HG03439 (cell line): Measurements from ENCODE around the gene RTN4R.
"Not testable (repeated sequence)": the region's sequence is repeated elsewhere in the genome, so short reads cannot be mapped to it uniquely, and the experiment has no call there.

Experiments used
- ATAC-seq: cut with Tn5 transposase; IDR thresholded peaks from one replicate; pipeline ENCODE4 v1.9.1; 2021; ENCODE audit warnings: mild to moderate bottlenecking, moderate library complexity; ENCODE audit not compliant: unreplicated experiment

RTN4R gene

DNA sequence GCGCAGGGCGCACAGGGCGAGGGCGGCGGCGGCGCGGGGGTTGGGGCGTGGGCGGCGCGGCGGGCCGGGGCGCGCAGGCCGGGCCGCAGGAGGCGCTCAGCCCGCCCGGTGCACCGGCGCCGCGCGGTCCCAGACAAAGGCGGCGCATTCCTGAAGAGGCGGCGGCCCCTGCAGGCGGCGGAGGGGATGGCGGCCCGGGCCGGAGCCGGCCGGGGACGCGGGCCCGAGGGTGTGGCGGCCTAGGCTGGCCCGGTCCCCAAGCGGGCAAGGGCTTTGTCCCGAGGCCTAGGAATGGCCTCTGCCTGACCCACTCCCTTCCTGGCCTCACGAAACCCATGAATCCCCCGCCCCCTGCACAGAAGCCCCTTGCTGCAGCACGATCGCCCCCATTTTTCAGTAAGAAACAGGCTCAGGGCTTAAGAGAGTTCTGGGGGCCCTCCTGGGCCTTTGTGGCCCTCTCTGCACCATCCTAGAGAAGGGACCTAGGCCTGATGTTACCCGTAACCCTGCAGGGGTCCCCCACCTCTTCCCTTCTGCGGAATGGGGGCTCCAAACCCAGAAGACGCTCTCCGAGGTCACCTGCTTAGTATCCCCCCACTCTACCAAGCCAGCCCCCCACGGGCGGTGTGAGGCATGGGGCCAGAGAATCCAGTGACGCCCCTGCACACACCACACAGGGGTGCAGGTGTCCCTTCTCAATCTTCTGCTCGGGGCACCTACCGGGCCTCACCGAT lies at the start of gene RTN4R:
RTN4R (minus strand) TSS at position 40 of the 734 bp plus-strand sequence. CDS start 226 bp downstream, outside the sequence.
- peak; percentile 46 for ATAC-seq

DNA sequence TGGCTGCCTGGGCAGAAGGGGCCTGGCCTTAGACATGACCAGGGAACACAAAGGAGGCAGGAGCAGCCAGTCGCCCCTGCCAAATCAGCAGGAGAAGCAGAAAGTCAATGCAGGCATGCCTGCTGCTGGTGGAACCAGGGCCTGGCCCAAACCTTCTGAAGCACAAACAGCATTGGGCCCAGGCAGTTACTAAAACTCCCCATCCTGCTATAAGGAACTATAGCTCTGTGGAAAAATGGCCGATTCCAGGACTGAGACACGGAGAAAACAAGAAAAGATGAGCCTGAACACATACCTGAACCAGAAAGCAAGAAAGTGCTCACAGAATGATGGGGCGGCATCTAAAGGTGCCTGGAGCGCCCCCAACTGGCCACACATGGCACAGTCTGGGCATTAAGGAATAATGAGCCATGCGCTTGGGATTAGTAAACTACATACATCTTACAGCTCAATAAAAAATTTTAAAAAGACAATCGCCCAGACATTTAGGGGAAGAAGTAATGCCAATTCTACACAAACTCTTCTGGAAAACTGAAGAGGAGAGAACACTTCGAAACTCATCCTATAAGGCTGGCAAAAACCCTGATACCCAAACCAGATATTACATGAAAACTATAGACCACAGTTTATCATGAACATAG lies 49.4 kb upstream of the RTN4R start:
- not testable (repeated sequence) for ATAC-seq

DNA sequence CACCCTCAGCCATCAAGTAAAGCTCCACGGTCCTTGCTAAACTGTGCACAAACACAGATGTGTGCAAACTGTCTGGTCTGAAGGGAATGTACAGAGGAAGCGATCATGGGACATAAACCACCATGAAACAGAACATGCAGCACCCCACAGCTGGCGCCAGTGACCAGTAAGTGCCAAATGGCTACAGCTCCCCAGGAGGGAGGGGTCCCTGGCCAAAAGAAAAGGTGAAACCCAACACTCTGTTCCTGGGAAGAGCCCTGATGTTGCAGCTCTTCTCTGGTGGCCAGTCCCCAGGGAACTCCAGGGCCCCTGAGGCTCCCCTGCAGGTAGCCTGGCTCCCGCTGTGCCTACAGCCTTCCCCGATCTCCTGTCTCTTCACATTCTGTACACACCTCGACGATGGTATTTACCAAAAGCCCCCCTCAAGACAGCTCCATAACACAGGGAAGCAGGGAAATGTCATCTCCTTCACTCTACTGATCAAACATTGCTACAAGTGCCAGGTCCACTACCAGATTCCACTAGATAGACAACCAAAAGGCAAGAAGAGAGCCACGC lies 48.8 kb upstream of the RTN4R start:
- ATAC-seq: no peak

DNA sequence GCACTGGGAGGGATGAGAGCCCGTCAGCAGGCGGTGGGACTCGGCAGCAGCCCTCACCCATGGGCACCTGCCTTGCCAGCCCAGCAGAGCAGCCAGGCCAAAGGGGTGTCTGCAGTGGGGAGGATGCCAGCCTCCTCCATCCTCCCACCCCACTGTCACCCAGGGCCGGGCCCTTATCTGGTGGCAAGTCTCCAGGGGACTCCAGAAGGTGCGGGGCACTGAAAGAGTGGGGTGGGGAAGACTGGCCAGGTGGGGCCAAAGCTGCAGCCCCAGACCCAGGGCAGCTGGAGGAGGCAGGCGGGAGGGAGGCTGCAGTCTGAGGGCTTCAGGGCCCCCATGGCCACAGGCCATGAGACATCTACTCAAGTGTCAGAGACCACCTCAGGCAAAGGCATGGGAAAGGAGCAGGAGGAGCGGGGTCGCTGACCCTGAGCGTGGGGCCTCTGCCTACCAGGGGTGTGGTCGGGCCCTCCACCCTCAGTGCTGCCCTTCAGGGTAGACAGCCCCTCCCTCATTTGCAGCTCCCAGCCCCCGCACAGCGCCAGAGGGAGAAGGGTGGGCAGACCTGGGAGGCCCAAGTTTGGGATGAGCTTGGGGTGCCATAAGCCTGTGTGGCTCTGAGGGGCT lies 48.2 kb upstream of the RTN4R start:
- ATAC-seq: no peak

DNA sequence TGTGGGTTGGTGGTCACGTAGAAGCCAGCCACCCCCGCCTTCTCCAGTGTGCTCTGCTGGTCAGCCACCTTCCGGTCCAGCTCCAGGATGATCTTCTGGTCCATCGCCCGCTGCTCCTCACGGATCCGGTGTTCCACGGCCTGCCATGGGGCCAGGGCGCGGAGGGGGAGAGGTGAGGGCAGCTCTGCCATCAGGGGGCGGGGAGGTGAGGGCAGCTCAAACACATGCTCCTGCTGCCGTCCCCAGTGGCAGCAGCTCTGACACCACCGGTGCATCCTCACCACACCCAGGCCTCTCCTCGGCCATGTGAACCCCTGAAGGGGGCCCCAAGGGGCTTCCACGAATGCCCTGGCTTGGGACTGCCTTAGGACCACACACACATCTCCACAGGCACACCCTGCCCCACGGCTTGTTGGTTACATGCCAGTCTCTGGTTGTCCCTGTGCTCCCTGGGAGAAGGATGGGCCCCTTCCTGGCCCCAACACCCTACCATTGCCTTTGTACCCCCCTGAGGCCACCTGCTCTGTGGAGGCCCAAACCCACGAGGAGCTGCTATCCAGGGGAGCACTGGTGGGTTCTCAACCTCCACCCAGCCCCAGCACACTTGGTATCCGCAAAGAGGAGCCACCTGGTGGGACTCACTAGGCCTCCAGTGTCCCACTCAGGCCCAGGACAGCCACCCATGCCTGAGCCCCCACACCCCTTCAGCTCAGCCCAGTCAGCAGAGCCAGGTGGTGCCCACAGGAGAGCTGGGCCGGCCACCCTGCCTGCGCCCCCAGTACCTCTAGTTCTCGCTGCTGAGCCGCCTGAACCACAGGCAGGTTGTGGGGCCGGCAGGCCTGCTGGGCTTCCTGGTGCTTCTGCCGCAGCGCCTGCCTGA lies 47.5 kb upstream of the RTN4R start:
- ATAC-seq: no peak

DNA sequence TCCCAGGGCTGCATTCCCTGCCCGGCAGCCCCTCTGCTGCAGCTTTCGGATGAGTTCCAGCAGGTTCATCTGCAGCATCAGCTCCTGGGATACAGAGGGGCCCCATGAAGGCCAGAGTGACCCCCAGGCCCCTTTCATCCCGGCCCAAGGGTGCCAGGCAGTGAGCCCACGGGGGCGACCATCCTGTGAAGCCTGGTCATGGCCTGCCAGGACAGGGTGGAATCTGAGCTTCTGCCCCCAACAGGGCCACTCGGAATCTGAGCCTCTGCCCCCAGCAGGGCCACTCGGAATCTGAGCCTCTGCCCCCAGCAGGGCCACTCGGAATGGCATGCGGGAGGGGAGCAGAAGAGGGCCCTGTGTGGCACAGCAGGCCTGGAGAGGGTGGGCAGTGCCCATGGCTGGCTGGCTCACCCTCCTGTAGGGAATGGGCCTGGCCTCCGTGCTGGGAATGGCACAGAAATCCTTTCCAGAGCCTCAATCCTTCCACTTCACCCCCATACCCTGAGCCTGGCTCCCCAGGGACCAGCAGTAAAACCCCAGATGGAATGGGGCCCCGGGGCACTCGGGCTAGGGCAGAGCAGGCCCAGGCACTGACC lies 46.7 kb upstream of the RTN4R start:
- ATAC-seq: not testable (repeated sequence)

DNA sequence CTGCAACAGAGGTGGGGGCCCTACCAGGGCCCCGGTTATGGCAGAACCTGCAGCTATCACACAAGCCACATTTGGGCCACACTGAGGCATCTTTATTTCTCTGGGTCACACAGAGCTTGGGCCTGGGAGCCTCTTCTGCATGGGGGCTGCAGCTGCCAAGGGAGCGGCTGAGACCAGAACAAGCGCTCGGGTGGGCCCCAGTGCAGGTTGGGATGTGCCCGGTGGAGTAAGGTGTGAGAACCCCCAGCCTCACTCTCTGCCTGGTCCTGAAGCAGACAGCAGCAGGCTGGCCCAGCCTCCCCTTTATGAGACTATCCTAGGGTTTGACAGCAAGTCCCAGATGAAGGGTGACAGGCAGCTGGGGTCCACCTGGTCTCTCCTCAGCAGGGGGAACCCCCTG lies 46.1 kb upstream of the RTN4R start:
- ATAC-seq: not testable (repeated sequence)

DNA sequence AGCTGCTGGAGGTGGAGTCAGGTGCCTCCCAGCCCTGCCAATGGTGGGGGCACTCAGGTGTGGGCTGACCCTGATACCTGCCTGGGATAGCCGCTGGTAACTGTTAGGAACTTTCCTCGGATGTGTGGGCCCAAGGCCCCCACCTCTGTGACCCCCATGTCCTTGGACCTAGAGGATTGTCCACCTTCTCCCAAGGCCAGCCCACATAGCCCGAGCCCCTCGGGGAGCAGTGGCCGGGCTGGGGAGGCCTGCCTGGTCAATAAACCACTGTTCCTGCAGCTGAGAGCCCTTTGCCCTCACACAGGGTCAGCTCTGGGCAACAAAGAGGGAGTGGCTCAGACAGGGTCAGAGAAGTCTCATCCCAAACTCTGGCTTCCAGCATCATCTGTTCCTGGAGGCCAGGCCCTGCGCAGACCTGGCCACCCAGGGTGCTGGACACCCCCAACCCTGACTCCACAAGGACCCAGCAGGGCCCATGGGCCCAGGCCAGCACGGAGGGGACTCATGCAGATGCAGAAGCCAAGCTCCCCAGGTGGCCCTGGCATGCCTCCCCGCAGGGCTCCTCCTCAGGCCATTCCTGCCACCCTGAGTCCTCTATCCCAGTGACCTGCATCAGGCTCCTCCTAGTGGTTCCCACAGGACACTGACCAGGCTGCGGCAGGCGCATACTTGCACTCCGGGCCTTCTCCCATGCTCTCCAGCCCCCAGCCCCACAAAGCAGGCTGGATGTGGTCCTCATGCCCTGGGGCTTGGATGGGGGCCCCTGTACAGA lies 45.4 kb upstream of the RTN4R start:
- ATAC-seq: not testable (repeated sequence)

DNA sequence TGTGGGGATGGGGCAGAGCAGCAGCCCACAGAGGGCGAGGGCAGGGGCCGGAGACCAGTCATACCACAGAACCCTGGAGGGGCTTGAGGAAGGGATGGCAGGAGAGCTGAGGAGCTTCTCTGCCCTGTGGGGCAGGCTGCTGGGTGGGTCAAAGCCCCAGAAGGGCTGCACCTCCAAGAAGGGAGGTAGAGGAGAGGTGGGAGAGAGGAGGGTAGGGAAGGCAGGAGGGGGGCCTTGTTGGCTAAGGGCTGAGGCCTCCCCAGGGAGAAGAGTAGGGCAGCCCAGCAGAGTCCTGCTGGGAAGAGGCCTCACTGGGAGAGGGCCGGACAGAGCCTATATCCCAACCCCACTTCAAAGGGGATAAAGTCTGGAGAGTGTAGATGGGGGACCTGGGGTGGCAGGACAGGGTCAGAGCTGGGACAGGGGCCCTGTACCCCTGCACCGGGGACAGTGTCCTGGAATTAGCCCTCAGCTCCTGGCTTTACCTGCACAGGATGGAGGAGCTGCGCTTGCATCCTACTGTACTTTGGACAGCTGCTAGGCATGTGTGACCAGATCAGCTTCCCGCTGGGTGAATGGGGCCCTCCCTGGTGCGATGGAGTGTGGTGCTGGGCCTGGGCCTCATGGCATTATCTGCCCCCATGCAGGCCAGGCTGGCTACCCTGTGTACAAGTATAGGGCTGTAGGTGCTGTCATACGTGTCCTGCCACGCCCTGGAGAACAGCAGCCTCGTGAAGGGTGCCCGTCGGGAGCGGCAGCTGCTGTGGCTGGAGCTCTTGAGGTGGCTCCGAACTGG lies 44.5 kb upstream of the RTN4R start:
- ATAC-seq: no peak

DNA sequence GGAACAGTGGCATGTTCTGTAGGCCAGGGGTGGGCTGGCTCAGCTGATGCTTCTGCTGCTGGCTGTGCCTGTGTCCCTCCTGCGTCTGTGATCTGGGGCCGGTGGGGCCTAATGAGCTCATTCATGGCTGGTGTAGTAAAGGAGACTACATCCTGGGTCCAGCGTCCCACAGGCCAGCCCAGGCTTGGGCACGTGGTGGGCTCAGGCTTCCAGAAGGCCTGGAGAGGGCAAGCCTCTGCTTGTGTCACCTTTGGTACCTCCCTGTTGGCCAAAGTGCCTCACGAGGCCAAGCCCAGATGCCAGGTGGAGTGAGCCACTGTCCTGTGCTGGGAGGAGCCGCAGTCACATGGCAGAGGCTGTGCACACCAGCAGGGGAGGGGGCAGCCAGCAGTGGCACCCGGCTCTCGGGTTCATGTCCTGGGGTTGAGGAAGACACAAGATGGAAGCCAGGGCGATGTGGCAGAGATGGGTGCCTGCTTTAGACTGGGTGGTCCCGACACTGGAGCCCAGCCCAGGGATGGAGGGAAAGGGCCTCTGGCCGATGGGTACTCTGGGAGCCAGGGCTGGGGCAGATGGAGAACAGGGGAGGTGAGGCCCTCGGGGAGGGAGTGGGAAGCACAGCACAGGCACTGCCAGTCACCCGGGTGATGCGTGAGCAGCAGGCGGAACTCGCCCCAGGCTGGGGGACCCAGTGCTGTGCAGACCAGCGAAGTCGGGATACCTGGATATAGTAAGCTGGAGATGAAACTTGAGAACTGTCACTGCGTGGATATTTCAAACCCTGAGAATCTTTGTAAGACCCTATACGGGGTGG lies 43.3 kb upstream of the RTN4R start:
- ATAC-seq: not testable (repeated sequence)

DNA sequence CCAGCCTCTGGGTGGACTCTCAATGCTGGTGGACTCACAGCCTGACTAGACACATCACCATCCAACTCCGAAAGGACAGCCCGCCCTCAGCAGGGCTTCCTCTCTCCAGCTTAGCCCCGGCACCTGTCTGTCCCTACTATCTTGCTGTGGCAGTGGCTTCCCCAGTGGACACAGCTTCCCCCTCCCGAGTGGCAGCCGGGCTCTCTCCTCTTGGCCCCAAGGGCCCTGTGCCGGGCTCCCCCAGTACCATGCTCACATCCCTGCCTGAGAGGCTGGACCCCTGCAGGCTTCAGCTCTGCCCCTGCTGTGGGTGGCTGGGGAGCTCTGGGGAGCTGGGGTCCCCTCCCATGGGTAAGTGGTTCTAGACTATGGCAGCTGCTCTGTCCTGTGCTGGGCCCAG lies 42.7 kb upstream of the RTN4R start:
- ATAC-seq: not testable (repeated sequence)

DNA sequence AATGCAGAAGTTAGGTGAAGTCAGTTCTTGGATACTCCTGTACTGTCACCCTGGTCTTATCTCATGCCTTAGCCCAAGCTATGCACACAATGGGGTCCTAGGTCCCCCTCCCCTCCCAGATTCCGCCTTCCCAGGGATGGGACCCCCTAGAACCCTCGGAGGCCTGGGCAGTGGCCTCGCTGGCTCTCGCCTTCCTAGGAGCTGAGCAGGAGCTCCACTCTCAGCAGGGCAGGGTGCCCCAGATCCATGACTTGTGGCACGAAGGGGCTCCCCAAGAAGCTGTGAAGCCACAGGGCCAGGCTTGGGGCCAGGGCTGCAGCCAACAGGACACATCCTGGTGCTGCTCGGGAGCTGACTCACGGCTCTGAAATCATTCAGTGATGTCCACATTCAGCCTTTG lies 42.1 kb upstream of the RTN4R start:
- not testable (repeated sequence) for ATAC-seq

DNA sequence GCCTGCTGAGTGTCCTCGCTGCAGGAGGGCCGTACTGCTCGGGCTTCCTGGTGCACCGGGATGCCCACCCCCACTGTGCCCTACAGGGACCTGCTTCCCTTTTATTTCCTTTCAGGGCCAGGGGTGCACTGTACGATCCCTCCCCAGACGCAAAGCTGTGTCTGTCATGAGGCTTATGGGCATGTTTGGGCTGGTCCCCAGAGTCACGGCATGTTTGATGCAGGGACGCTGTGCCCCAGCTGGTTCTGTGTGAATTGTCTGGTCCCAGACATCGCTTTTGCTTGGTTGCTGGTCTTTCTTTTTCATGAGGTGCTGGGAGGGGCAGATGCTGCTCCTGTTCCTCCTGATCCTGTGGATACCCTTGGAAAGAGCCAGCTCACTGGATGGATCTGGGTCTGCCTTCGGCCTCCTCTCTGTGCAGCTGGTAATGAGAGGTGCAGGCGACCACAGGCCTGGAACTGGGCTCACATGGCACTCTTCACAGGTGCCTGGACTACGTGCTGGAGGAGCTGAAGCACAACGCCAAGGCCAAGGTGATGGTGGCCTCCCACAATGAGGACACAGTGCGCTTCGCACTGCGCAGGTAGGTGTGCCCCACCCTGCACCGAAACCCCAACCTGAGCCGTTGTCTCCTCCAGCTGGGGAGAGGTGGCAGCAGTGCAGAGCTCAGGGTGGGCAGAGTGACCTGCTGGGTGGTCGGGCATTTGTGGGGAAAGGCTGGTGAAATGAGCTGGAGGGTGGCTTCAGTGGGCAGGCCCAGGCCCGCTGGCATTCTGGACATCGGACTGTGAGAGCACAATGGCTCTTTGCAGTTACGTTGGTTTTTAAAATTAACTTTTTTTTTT lies 40.9 kb upstream of the RTN4R start:
- not testable (repeated sequence) for ATAC-seq

DNA sequence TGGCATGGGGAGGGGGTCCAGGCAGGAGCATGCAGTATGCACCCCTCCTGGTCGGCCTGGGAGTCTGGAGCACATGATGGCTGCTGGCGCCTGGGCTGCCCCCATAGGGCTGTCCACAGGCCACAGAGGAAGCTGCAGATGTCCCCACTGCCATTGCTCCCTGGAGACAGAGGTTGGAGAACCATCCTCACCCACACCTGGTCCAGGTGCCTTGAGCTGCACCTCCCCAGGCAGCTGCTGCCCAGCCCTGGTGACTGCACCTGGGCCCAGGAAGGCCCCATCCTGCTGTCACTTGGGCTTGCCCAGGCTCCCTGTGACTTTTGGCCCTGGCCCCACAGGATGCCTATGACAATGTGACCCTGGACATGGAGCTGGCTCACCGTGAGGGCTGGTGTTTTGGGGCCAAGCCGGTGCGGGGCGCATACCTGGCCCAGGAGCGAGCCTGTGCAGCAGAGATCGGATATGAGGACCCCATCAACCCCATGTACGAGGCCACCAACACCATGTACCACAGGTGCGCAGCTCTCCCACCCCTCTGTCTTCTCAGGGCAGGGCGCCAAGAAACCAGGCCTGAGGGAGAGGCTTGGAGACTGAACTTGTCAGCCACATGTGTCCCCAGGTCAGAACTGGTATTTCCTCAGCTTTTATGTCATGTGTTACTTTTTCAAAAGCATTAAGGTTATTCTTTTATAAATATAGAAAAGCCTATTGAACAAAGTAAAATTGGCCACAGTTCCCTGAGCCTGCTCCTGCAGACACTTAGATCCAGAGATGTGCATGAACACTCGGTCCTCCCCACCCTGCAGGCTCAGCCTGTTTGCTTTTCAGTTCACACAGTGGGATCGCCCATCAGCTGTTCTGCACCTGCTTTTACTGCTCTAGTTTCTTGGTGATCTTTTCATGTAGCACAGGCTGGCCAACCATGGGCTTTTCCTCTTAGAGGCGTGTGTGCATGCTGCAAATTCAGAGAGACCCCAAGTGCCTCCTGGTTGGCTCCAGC lies 39.6 kb upstream of the RTN4R start:
- ATAC-seq: not testable (repeated sequence)

DNA sequence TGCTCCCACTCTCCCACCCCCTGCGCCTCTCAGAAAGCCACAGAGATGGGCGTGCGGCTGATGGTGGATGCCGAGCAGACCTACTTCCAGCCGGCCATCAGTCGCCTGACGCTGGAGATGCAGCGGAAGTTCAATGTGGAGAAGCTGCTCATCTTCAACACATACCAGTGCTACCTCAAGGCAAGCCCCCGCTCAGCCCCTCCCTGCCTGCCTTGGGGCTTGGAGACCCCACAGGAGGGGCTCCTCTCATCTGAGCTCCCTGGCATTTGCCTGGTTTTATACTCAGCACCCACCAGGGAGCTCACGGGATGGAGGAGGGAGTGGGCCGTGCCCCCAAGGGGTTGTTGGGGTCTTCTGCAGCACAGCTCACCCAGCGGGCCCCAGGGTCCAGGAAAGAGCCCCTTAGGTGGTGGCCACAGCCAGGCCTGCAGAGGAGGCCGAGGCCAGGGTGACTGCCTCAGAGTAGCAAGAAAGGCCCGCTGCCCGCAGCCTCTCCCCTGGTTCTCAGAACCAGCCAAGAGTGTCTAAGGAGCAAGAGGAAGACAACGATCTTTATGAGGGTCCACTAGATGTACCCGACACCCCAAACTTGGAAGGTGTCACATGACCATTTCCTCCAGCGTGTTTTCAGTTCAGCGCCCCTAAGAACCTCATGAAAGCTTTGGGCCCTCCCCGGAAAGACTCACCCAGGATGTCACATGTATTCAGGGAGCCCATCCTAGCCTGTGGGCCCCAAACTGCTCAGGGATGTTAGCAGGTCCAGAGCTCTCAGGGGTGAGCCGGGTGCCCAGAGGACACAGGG lies 38.7 kb upstream of the RTN4R start:
- not testable (repeated sequence) for ATAC-seq
